DOHH2 (cell line): Measurements from ENCODE around the gene JUN.

Experiments
- CTCF ChIP-seq: fragments of 200-600 bp; sonication (generic); IDR thresholded peaks from one replicate; pipeline ENCODE4 v1.5.1; 2014; ENCODE audit warnings: antibody characterized with exemption, mild to moderate bottlenecking, low read depth, low read length; ENCODE audit not compliant: poor library complexity, severe bottlenecking
- EZH2phosphoT487 ChIP-seq: fragments of 200-600 bp; sonication (generic); IDR thresholded peaks from 2 replicates; pipeline ENCODE4 v1.6.1; 2017; ENCODE audit warnings: borderline replicate concordance, mild to moderate bottlenecking, antibody characterized with exemption, low read length, moderate library complexity, mixed read lengths

DNA sequence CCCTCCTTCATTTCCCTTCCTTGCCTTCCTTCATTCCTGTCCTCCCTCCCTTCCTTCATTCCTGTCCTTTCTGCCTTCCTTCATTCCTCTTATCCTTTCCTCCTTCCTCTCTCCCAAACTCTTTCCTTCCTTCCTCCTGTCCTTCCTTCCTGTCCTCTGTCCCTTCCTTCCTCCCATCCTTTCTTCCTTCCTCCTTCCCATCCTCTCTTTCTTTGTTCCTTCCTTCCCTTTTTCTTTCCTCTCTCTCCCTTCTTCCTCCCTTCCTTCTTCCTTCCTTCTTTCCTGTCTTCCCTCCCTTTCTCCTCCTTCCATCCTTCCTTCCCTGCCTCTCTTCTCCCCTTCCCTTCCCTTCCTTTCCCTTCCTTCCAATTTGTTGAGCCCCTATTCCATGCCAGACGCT, 15.8 kb upstream of the JUN start:
- TF ChIP-seq CTCF (no peak), EZH2phosphoT487 (no peak)
